ENCODE data around the gene SLC37A1. TPM values are rescaled to one million over a fixed set of nuclear protein-coding genes. Genes with fewer than 3 reads are reported as not detected.

SLC37A1 gene
- total and polyA plus RNA-seq, 7 donors, result 2.3 to 98.5 (median 7.8) TPM

DNA sequence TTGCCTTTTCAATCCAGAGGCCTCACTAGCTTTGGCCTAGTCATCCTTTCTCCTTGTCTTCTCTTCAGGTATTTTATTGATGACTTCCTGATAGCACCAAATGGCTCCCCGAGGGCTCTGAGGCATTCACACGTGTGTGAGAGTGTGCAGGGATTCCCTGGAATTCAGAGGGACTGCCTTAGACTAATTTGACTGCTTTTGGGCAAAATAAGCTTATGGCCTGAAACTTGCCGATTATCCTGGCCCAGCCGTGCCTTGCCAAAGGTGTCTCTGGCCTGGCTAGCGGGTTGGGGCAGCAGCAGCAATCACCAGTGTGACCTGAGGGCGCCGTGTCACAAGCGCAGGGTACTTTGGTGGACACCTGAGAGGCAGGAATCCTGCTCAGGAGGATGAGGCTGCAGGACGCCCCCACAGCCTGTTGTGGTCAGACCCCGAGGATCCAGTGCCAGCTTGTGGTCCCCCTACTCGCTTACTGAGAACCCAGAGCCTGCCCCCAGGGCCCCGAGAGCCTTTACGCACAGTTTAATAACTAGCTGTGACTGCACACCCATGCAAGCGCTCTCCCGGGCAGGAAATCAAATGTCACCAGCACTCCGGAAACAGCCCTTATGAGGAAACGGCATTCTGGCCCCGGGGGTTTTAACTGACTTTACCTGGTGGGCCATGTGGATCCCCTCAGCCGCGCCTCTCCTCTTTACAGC lies 76.9 kb downstream of the SLC37A1 start:
- H3K4me1 ChIP-seq, result peaks cover 0 to 9% (median 9%) of the 10 kb centered on the region in 4 donors
- H3K4me3 ChIP-seq, result no peak overlapping the region
- H3K9me3 ChIP-seq, result no peaks in the 10 kb centered on the region
- peaks cover 0 to 6% (median 0%) of the 10 kb centered on the region in 3 donors for H3K27me3 ChIP-seq
- no peak overlapping the region for H3K27ac ChIP-seq
- no peak for TF ChIP-seq POLR2A (IDR thresholded peaks at IDR 0.05)
- TF ChIP-seq, protein P1, sequence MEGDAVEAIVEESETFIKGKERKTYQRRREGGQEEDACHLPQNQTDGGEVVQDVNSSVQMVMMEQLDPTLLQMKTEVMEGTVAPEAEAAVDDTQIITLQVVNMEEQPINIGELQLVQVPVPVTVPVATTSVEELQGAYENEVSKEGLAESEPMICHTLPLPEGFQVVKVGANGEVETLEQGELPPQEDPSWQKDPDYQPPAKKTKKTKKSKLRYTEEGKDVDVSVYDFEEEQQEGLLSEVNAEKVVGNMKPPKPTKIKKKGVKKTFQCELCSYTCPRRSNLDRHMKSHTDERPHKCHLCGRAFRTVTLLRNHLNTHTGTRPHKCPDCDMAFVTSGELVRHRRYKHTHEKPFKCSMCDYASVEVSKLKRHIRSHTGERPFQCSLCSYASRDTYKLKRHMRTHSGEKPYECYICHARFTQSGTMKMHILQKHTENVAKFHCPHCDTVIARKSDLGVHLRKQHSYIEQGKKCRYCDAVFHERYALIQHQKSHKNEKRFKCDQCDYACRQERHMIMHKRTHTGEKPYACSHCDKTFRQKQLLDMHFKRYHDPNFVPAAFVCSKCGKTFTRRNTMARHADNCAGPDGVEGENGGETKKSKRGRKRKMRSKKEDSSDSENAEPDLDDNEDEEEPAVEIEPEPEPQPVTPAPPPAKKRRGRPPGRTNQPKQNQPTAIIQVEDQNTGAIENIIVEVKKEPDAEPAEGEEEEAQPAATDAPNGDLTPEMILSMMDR (IDR thresholded peaks at IDR 0.05), result no peak
- TF ChIP-seq POLR2AphosphoS5 (IDR thresholded peaks at IDR 0.05), result no peak
- TF ChIP-seq EP300 (IDR thresholded peaks at IDR 0.05), result no peak
- intact Hi-C loops (cut with DNase I), result no loop called here
- H3K36me3 ChIP-seq, result no peaks in the 10 kb centered on the region
- 53 to 84% methylated on average over 20 of the region's 20 CpGs for WGBS, 2 donors
- DNase-seq, result no peak

DNA sequence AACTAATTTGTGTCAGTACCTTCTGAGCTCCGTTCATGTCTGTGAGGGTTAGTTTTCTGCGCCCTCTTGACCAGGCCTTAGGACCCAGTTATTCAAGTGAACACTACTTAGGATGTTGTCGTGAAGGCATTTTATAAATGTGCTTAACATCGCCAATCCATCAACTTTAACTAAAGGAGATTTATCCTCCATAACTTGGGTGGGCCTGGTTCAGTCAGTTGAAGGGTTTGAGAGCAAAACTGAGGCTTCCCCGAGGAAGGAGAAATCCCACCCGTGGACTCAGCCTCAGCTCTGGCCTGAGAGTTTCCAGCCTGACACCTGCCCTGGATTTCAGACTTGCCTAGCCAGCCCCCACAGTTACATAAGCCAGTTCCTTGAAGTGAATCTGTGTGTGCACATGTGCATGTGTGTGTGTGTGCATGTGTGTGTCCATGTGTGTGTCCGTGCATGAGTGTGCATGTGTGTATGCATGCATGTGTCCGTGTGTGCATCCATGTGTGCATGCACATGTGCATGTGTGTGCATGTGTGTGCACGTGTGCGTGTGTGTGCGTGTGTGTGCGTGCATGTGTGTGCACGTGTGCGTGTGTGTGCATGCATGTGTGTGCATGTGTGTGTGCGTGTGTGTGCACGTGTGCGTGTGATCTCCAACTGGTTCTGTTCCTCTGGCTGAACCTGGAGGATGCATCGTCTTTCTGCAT lies 77.7 kb downstream of the SLC37A1 start:
- WGBS, 2 donors, result 67 to 88% methylated on average over 17 to 18 of the region's 18 CpGs
- peaks cover 0 to 9% (median 9%) of the 10 kb centered on the region in 4 donors for H3K4me1 ChIP-seq
- no peaks in the 10 kb centered on the region for H3K36me3 ChIP-seq
- H3K27me3 ChIP-seq, result peaks cover 0 to 6% (median 0%) of the 10 kb centered on the region in 3 donors
- no peak overlapping the region for H3K27ac ChIP-seq
- DNase-seq, result no peak
- intact Hi-C loops (cut with DNase I), result no loop called here
- H3K9me3 ChIP-seq, result no peaks in the 10 kb centered on the region
- H3K4me3 ChIP-seq, result no peak overlapping the region
- TF ChIP-seq POLR2AphosphoS5 (IDR thresholded peaks at IDR 0.05) (no peak), POLR2A (IDR thresholded peaks at IDR 0.05) (no peak), EP300 (IDR thresholded peaks at IDR 0.05) (no peak)

DNA sequence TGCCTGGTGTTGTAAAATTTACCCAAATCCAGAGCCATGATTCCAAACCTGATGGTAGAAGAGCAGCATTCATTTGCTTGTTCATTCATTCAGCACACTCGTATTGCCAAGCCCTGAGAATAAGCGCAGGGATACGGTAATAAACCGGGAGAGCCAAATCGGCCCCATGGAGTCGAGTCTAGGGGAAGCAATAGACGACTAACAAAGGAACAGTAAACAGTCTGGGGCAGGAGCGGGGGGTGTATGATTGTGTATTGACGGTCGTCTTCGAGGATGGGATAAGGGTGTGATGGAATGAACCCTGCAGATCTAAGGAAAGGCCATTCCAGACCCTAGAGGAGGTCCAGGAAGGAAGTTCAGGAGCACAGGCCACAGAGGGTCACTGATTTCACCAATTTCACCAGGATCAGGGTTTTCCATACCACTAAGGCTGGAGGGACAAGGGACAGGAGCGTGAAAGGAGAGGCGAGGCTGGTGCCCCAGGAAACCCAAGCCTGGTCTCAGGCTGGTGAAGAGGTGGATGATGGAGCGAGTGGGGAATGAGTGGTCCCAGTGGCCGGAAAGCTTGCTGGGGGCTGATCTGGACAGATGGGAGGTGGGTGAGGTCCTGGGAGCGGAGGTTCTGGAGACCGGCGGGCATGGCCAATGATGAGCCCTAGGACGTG lies 78.6 kb downstream of the SLC37A1 start:
- H3K27me3 ChIP-seq, result peaks cover 0 to 6% (median 0%) of the 10 kb centered on the region in 3 donors
- no peaks in the 10 kb centered on the region for H3K9me3 ChIP-seq
- intact Hi-C loops (cut with DNase I), result no loop called here
- TF ChIP-seq, protein P1 (IDR thresholded peaks at IDR 0.05), result no peak
- no peak for TF ChIP-seq POLR2A (IDR thresholded peaks at IDR 0.05)
- TF ChIP-seq EP300 (IDR thresholded peaks at IDR 0.05), result no peak
- no peak for TF ChIP-seq POLR2AphosphoS5 (IDR thresholded peaks at IDR 0.05)
- H3K27ac ChIP-seq, result no peak overlapping the region
- DNase-seq, result no peak
- H3K36me3 ChIP-seq, result no peaks in the 10 kb centered on the region
- H3K4me1 ChIP-seq, result peaks cover 0 to 9% (median 9%) of the 10 kb centered on the region in 4 donors
- 93 to 95% methylated on average over 19 of the region's 19 CpGs for WGBS, 2 donors
- H3K4me3 ChIP-seq, result no peak overlapping the region

DNA sequence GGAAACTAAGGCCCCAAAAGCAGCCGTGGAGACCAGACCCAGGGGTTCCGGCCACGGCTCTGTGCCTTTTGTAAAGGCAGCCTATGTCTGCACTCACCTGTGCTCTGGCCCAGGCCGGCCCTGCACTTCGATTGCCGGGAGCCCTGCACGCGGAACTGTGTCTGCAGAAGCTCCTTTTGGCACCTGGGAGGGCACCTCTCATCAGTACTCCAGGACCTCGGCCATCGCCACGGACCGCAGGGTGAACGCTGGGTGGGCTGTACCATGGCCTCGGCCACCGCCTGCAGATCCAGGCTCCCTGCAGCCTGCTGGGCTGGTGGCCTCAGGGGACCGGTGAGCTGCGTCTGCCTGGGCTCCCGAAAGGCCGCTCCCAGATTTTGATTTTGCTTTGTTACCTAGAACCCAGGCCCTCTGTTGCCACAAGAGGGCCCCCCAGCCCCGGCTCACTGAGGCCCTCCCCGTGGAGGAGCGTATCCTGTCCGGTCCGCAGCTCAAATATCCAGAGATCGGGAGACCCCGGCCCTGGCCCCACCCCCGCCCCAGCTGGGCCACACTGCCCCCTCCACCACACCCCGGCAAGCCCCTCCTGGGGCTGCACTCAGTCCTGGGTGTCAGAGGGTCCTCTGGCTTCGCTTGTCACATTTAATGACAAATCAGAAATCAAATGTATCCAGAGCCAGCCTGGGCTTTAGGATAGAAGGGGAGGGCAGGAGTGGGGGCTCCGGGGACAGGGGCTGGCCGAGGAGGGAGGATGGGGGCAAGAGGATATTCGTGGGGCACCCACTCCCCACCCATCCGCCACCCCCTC lies 79.6 kb downstream of the SLC37A1 start:
- Histone ChIP-seq H3K36me3 (no peaks in the 10 kb centered on the region), H3K4me1 (peaks cover 0 to 9% (median 9%) of the 10 kb centered on the region in 4 donors), H3K9me3 (no peaks in the 10 kb centered on the region), H3K4me3 (peak overlapping the region in 1 of 4 donors; percentile 5), H3K27ac (no peak overlapping the region), H3K27me3 (peaks cover 0 to 6% (median 0%) of the 10 kb centered on the region in 3 donors)
- WGBS, 2 donors, result 17 to 29% methylated on average over 33 of the region's 33 CpGs
- DNase-seq, result peak; percentile 87
- intact Hi-C loops (cut with DNase I), result no loop called here
- TF ChIP-seq POLR2AphosphoS5 (IDR thresholded peaks at IDR 0.05) (no peak), EP300 (IDR thresholded peaks at IDR 0.05) (no peak), POLR2A (IDR thresholded peaks at IDR 0.05) (no peak)
- TF ChIP-seq, protein P1 (IDR thresholded peaks at IDR 0.05), result peak; percentile 51 to 89 (median 56)

All from sigmoid colon (tissue), 7 donors.